ENCODE measurements around the gene CAPN2. TPM values are rescaled to one million over a fixed set of nuclear protein-coding genes. Genes with fewer than 3 reads are reported as not detected.
"Not testable (repeated sequence)": the region's sequence is repeated elsewhere in the genome, so short reads cannot be mapped to it uniquely, and the experiment has no call there.

CAPN2 gene
- total RNA-seq, 1 experiment from 2014 or later = 459 TPM

- Histone ChIP-seq H3F3A (ENCODE audit: insufficient read depth, low read depth) (peaks cover 60% of the 10 kb centered on the region; the same call in 1 of the 2 replicates), H3K36me3 (ENCODE audit: low read depth) (peaks cover 33% of the 10 kb centered on the region; the same call in 1 of the 2 replicates), H3K27me3 (ENCODE audit: insufficient read depth, low read depth) (no peaks in the 10 kb centered on the region), H2AFZ (no peak overlapping the region), H4K20me1 (ENCODE audit: insufficient read depth) (peaks cover 32% of the 10 kb centered on the region), H3K79me2 (ENCODE audit: low read depth) (peaks cover 95% of the 10 kb centered on the region), H3K4me1 (replicated peaks; ENCODE audit: insufficient read depth) (peaks cover 47% of the 10 kb centered on the region), H3K27ac (0 out of 2 replicates have a peak overlapping the region, but pooled peaks have one; percentile 12), H3K9me3 (ENCODE audit: insufficient read depth, low read depth) (no peaks in the 10 kb centered on the region), H3K9me2 (ENCODE audit: insufficient read depth) (no peaks in the 10 kb centered on the region), H3K4me2 (no peak overlapping the region), H3K4me3 (no peak overlapping the region)
- BruUV-seq (replicated peaks) = no TSS peak
- CTCF ChIA-PET = interaction anchor here (0.7 kb wide), 1 partner anchor 108 kb away, joined by 3 read pairs; no protein-coding TSS in a partner anchor
- TF ChIP-seq CTCF (conservative IDR thresholded peaks at IDR 0.05) (no peak), EZH2 (IDR thresholded peaks at IDR 0.05; ENCODE audit: low read depth) (no peak)
- DNase-seq = no peak
- intact Hi-C loops (cut with micrococcal nuclease; ENCODE audit: unreplicated experiment) = no loop called here
- POLR2A ChIA-PET (ENCODE audit: unreplicated experiment) = interaction anchor here (0.5 kb wide), 1 partner anchor 22 kb away, joined by 4 read pairs; the partner anchor contains the start of gene CAPN2
Observed at GRCh38 chr1:223733898-223734852, 21.8 kb downstream of the CAPN2 start.

GRCh38 chr1:223736638-223737037, 24.3 kb downstream of the CAPN2 start:
- H3K4me3 ChIP-seq; CTCF ChIA-PET; H3K4me2 ChIP-seq; DNase-seq; H3K27me3 ChIP-seq (ENCODE audit: insufficient read depth, low read depth); H2AFZ ChIP-seq; H3K9me3 ChIP-seq (ENCODE audit: insufficient read depth, low read depth); BruUV-seq (replicated peaks); H3K9me2 ChIP-seq (ENCODE audit: insufficient read depth); intact Hi-C loops (cut with micrococcal nuclease; ENCODE audit: unreplicated experiment): not testable (repeated sequence)
- Histone ChIP-seq H3K4me1 (replicated peaks; ENCODE audit: insufficient read depth) (peaks cover 51% of the 10 kb centered on the region), H3K36me3 (ENCODE audit: low read depth) (peaks cover 44% of the 10 kb centered on the region), H4K20me1 (ENCODE audit: insufficient read depth) (peaks cover 15% of the 10 kb centered on the region), H3K27ac (peak overlapping the region; percentile 14; the same call in 1 of the 2 replicates), H3K79me2 (ENCODE audit: low read depth) (peaks cover 91% of the 10 kb centered on the region), H3F3A (ENCODE audit: insufficient read depth, low read depth) (peaks cover 61% of the 10 kb centered on the region)
- POLR2A ChIA-PET (ENCODE audit: unreplicated experiment) = interaction anchor here (1.3 kb wide), 1 partner anchor 36 kb away, joined by 4 read pairs; no protein-coding TSS in a partner anchor

GRCh38 chr1:223737342-223737741, 25.0 kb downstream of the CAPN2 start:
- H3K27me3 ChIP-seq (ENCODE audit: insufficient read depth, low read depth) = no peaks in the 10 kb centered on the region
- H2AFZ ChIP-seq = no peak overlapping the region
- DNase-seq = no peak
- peak overlapping the region; percentile 14; the same call in 1 of the 2 replicates for H3K27ac ChIP-seq
- H3K79me2 ChIP-seq (ENCODE audit: low read depth) = peaks cover 89% of the 10 kb centered on the region
- H3K9me3 ChIP-seq (ENCODE audit: insufficient read depth, low read depth) = no peaks in the 10 kb centered on the region
- intact Hi-C loops (cut with micrococcal nuclease; ENCODE audit: unreplicated experiment) = no loop called here
- peaks cover 12% of the 10 kb centered on the region for H4K20me1 ChIP-seq (ENCODE audit: insufficient read depth)
- BruUV-seq (replicated peaks) = no TSS peak
- no peaks in the 10 kb centered on the region for H3K9me2 ChIP-seq (ENCODE audit: insufficient read depth)
- peaks cover 44% of the 10 kb centered on the region for H3K36me3 ChIP-seq (ENCODE audit: low read depth)
- ChIA-PET POLR2A (ENCODE audit: unreplicated experiment) (interaction anchor here (0.9 to 1.3 kb wide), 2 partner anchors 18 to 37 kb away, joined by 4 to 11 read pairs; no protein-coding TSS in a partner anchor), CTCF (no interaction called here)
- H3K4me1 ChIP-seq (replicated peaks; ENCODE audit: insufficient read depth) = peaks cover 49% of the 10 kb centered on the region
- TF ChIP-seq EZH2 (IDR thresholded peaks at IDR 0.05; ENCODE audit: low read depth) = no peak
- no peak for TF ChIP-seq CTCF (conservative IDR thresholded peaks at IDR 0.05)
- no peak overlapping the region for H3K4me3 ChIP-seq
- no peak overlapping the region for H3K4me2 ChIP-seq
- peaks cover 64% of the 10 kb centered on the region for H3F3A ChIP-seq (ENCODE audit: insufficient read depth, low read depth)
